HFF-Myc (cell line): Measurements from ENCODE around the gene FBXL16.

Source experiments
- DNase-seq: peaks from one replicate; pipeline ENCODE4 v3.0.0-alpha.2; 2011; ENCODE audit warnings: low read depth; ENCODE audit errors: extremely low read depth
- H3K4me3 ChIP-seq: replicated peaks from 2 replicates; pipeline ENCODE4 v1.5.1; 2011; ENCODE audit warnings: low read depth, mild to moderate bottlenecking, control low read depth, low read length
- CTCF ChIP-seq: IDR thresholded peaks from 2 replicates; pipeline ENCODE4 v1.5.1; 2012; ENCODE audit warnings: mild to moderate bottlenecking, low read depth, low read length, control low read depth; ENCODE audit errors: missing control alignments

Gene FBXL16

GRCh38 chr16:725463-726187, 20.0 kb upstream of the FBXL16 start:
- no peak overlapping the region for H3K4me3 ChIP-seq
- TF ChIP-seq CTCF: no peak
- DNase-seq: no peak

GRCh38 chr16:725041-725376, 19.4 kb upstream of the FBXL16 start:
- no peak for DNase-seq
- no peak overlapping the region for H3K4me3 ChIP-seq
- no peak for TF ChIP-seq CTCF

- no peak for TF ChIP-seq CTCF
- no peak for DNase-seq
- H3K4me3 ChIP-seq: no peak overlapping the region
Observed at GRCh38 chr16:724188-725040, 18.8 kb upstream of the FBXL16 start.

GRCh38 chr16:723695-724094, 18.1 kb upstream of the FBXL16 start:
- no peak for DNase-seq
- no peak for TF ChIP-seq CTCF
- H3K4me3 ChIP-seq: no peak overlapping the region

- no peak for TF ChIP-seq CTCF
- H3K4me3 ChIP-seq: no peak overlapping the region
- no peak for DNase-seq
Observed at GRCh38 chr16:722835-723633, 17.4 kb upstream of the FBXL16 start.

- H3K4me3 ChIP-seq: peak overlapping the region; percentile 73
- TF ChIP-seq CTCF: no peak
- DNase-seq: no peak
Observed at GRCh38 chr16:721765-722540, 16.4 kb upstream of the FBXL16 start.
